Measurements from ENCODE around the gene CHCHD6.

Gene CHCHD6

GRCh38 chr3:126963261-126964190 is 259.5 kb downstream of the CHCHD6 start:
- no peak for DNase-seq

- no peak for DNase-seq
Measured at GRCh38 chr3:126964261-126964660, 260.2 kb downstream of the CHCHD6 start.

GRCh38 chr3:126964950-126965349 is 260.9 kb downstream of the CHCHD6 start:
- no peak for DNase-seq

GRCh38 chr3:126965526-126966080 is 261.6 kb downstream of the CHCHD6 start:
- DNase-seq = no peak

GRCh38 chr3:126967386-126967785 is 263.3 kb downstream of the CHCHD6 start:
- DNase-seq = no peak

GRCh38 chr3:126968391-126969390 is 264.7 kb downstream of the CHCHD6 start:
- no peak for DNase-seq

- DNase-seq = no peak
Measured at GRCh38 chr3:126969586-126969985, 265.5 kb downstream of the CHCHD6 start.

GRCh38 chr3:126970101-126970500 is 266.1 kb downstream of the CHCHD6 start:
- no peak for DNase-seq

- DNase-seq = no peak
Measured at GRCh38 chr3:126970921-126971320, 266.9 kb downstream of the CHCHD6 start.

- DNase-seq = no peak
Measured at GRCh38 chr3:126971891-126972351, 267.9 kb downstream of the CHCHD6 start.

GRCh38 chr3:126972866-126973265 is 268.8 kb downstream of the CHCHD6 start:
- DNase-seq = no peak

- DNase-seq = no peak
Measured at GRCh38 chr3:126973814-126974213, 269.8 kb downstream of the CHCHD6 start.

- DNase-seq = no peak
Measured at GRCh38 chr3:126974756-126975155, 270.7 kb downstream of the CHCHD6 start.

- no peak for DNase-seq
Measured at GRCh38 chr3:126976906-126977305, 272.9 kb downstream of the CHCHD6 start.

GRCh38 chr3:126977821-126978220 is 273.8 kb downstream of the CHCHD6 start:
- DNase-seq = no peak

- no peak for DNase-seq
Measured at GRCh38 chr3:126978291-126978690, 274.3 kb downstream of the CHCHD6 start.

GRCh38 chr3:126979046-126979628 is 275.1 kb downstream of the CHCHD6 start:
- no peak for DNase-seq

GRCh38 chr3:126980266-126980811 is 276.3 kb downstream of the CHCHD6 start:
- DNase-seq = no peak

GRCh38 chr3:126982126-126982470 is 278.1 kb downstream of the CHCHD6 start:
- peak; percentile 57 to 77 for DNase-seq

- DNase-seq = peak; percentile 86 to 87
Measured at GRCh38 chr3:126982471-126983175, 278.6 kb downstream of the CHCHD6 start, which contains the start of gene PLXNA1. PLXNA1 (plus strand) TSS chr3:126983115; CDS start chr3:126988594, 5,479 bp downstream.

GRCh38 chr3:126983276-126983652 is 279.2 kb downstream of the CHCHD6 start:
- no peak for DNase-seq
